Breast epithelium (tissue), 4 donors: ENCODE measurements around the gene DLK1. TPM values are rescaled to one million over a fixed set of nuclear protein-coding genes. Genes with fewer than 3 reads are reported as not detected.

ENCODE experiments used
- DNase-seq, 2 donors: peaks; one replicate each; pipeline ENCODE4 v3.0.0-alpha.2; 2019; ENCODE audit warnings: low spot score in 2 of 2
- H3K27ac ChIP-seq, 2 donors: fragments of 200-600 bp; sonication (generic) in 1 of 2; one replicate each; pipeline ENCODE4 v1.5.1; 2016 to 2019; ENCODE audit warnings: mild to moderate bottlenecking in 1 of 2
- H3K27me3 ChIP-seq, 2 donors: fragments of 200-600 bp; sonication (generic) in 1 of 2; one replicate each; pipeline versions ENCODE4 v1.5.1 to v1.6.0; 2017 to 2019; ENCODE audit warnings: control low read depth in 1 of 2, mild to moderate bottlenecking in 1 of 2
- H3K36me3 ChIP-seq: fragments of 200-600 bp; one replicate; pipeline ENCODE4 v1.5.1; 2019
- H3K4me1 ChIP-seq, 2 donors: fragments of 200-600 bp; sonication (generic); one replicate each; pipeline ENCODE4 v1.5.1; 2016 to 2019; ENCODE audit warnings: control low read depth in 1 of 2
- H3K4me3 ChIP-seq, 3 donors: fragments of 200-600 bp; sonication (generic); 1 replicate in 2 of 3; 2 replicates in 1 of 3; pipeline ENCODE4 v1.5.1; 2016 to 2019; ENCODE audit warnings: mild to moderate bottlenecking in 3 of 3, moderate library complexity in 2 of 3
- H3K9me3 ChIP-seq, 2 donors: fragments of 200-600 bp; sonication (generic) in 1 of 2; one replicate each; pipeline ENCODE4 v1.5.1; 2016 to 2019; ENCODE audit warnings: control low read depth in 1 of 2
- POLR2A ChIP-seq: fragments of 450-650 bp; IDR thresholded peaks from one replicate; pipeline ENCODE4 v1.6.1; 2016; ENCODE audit warnings: antibody characterized with exemption, mild to moderate bottlenecking, moderate library complexity
- POLR2AphosphoS5 ChIP-seq, 3 donors: sonication (generic); formaldehyde crosslinking; IDR thresholded peaks; one replicate each; pipeline ENCODE4 v1.6.1; 2017; ENCODE audit warnings: antibody characterized with exemption in 3 of 3
- intact Hi-C: fragments of 100-400 bp; cut with DNase I; formaldehyde crosslinking; loops from one replicate; pipeline ENCODE4 v1.15.1; 2023; ENCODE audit warnings: low total_unique reads
- total RNA-seq, 3 donors: library from RNA; depleted of rRNA; stranded (reverse); fragments of >200 nt; gene quantifications; one replicate each; pipeline ENCODE4 v1.1.0, GENCODE V29; 2016
- TF ChIP-seq, protein P1 (sequence below), 3 donors: fragments of 450-650 bp; IDR thresholded peaks; one replicate each; pipeline ENCODE4 v1.5.1; 2016 to 2017; ENCODE audit warnings: antibody characterized with exemption in 3 of 3, mild to moderate bottlenecking in 3 of 3, moderate library complexity in 3 of 3

The DLK1 gene
- total RNA-seq, 3 donors from 2014 or later = 1.2 to 5.2 TPM; not detected in 1

DNA sequence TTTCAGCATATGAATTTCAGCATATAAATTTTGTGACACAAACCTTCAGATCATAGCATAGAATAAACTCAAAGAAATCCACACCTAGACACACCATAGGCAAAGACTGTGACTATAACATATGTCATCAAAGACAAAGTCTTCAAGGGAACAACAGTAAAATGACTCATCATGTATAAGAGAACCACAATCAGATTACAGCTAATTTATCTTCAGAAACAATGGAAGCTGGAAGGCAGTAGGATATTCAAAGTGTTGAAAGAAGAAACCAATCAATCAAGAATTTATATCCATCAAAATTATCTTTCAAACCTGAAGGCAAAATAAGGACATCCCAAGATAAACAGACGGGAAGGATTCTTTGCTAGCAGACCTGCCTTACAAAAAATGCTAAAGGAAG lies 29.0 kb downstream of the DLK1 start:
- intact Hi-C loops = no loop called here
- Histone ChIP-seq H3K36me3 (no peaks in the 10 kb centered on the region), H3K4me3 (no peak overlapping the region), H3K27ac (no peak overlapping the region), H3K4me1 (no peaks in the 10 kb centered on the region), H3K9me3 (no peaks in the 10 kb centered on the region), H3K27me3 (no peaks in the 10 kb centered on the region)
- DNase-seq = no peak
- TF ChIP-seq, protein P1, sequence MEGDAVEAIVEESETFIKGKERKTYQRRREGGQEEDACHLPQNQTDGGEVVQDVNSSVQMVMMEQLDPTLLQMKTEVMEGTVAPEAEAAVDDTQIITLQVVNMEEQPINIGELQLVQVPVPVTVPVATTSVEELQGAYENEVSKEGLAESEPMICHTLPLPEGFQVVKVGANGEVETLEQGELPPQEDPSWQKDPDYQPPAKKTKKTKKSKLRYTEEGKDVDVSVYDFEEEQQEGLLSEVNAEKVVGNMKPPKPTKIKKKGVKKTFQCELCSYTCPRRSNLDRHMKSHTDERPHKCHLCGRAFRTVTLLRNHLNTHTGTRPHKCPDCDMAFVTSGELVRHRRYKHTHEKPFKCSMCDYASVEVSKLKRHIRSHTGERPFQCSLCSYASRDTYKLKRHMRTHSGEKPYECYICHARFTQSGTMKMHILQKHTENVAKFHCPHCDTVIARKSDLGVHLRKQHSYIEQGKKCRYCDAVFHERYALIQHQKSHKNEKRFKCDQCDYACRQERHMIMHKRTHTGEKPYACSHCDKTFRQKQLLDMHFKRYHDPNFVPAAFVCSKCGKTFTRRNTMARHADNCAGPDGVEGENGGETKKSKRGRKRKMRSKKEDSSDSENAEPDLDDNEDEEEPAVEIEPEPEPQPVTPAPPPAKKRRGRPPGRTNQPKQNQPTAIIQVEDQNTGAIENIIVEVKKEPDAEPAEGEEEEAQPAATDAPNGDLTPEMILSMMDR (IDR thresholded peaks at IDR 0.05) = no peak
- TF ChIP-seq POLR2A = no peak
- no peak for TF ChIP-seq POLR2AphosphoS5 (IDR thresholded peaks at IDR 0.05)

DNA sequence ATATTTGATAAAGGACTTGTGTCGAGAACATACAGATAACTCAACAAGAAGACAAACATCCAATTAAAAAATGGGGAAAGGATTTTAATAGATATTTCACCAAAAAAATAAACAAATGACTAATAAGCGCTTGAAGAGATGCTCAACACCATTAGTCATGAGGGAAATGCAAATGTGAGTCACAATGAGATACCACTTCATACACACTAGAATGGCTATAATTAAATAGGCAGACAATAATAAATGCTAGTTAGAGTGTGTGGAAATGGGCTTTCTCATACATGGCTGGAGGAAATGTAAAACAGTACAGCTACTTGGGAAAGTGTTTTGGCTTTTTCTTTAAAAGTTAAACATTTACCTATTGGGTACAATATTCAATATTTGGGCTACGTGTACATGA lies 34.8 kb downstream of the DLK1 start:
- no peaks in the 10 kb centered on the region for H3K4me1 ChIP-seq
- intact Hi-C loops = no loop called here
- H3K27ac ChIP-seq = no peak overlapping the region
- no peaks in the 10 kb centered on the region for H3K27me3 ChIP-seq
- H3K36me3 ChIP-seq = no peaks in the 10 kb centered on the region
- TF ChIP-seq, protein P1 (IDR thresholded peaks at IDR 0.05) = no peak
- TF ChIP-seq POLR2A = no peak
- no peak for TF ChIP-seq POLR2AphosphoS5 (IDR thresholded peaks at IDR 0.05)
- H3K4me3 ChIP-seq = no peak overlapping the region
- DNase-seq = no peak
- no peaks in the 10 kb centered on the region for H3K9me3 ChIP-seq

DNA sequence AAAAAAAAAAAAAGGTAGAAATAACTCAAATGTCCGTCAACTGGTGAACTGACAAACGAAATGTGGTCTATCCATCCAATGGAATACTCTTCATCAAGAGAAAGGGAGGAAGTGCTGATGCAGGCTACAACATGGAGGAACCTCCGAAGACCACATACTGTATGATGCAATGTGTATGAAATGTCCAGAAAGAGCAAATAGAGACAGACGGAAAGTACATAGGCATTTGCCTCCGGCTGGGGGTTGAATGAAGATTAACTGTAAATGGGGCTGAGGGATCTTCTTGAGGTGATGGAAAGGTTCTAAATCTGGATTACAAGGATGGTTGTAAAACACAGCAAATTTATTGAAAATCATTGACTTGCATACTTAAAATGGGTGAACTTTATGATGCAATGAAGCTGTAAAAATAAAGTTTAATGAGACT lies 35.4 kb downstream of the DLK1 start:
- intact Hi-C loops = no loop called here
- H3K4me1 ChIP-seq = no peaks in the 10 kb centered on the region
- no peaks in the 10 kb centered on the region for H3K9me3 ChIP-seq
- no peaks in the 10 kb centered on the region for H3K36me3 ChIP-seq
- H3K27me3 ChIP-seq = no peaks in the 10 kb centered on the region
- H3K4me3 ChIP-seq = no peak overlapping the region
- no peak for TF ChIP-seq POLR2A
- TF ChIP-seq, protein P1 (IDR thresholded peaks at IDR 0.05) = no peak
- no peak for TF ChIP-seq POLR2AphosphoS5 (IDR thresholded peaks at IDR 0.05)
- DNase-seq = no peak
- H3K27ac ChIP-seq = no peak overlapping the region

DNA sequence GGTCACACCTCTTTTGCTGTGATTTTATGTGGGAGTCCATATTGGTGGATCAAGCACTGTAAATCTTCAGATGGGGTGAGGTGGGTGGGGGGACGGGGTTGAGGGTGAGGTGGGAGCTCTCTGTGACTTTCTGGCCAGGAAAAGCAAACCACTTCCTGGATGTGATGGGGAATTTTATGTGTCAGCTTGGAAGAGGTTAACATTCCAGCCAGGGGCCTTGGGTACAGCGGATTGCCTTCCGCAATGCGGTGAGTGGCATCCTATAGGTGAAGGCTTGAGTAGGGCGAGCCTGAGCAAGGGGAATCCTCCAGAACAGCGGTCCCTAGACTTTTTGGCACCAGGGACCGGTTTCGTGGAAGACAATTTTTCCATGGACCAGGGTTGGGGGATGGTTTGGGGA lies 36.2 kb downstream of the DLK1 start:
- TF ChIP-seq POLR2AphosphoS5 (IDR thresholded peaks at IDR 0.05) = no peak
- TF ChIP-seq, protein P1 (IDR thresholded peaks at IDR 0.05) = no peak
- no peak for TF ChIP-seq POLR2A

DNA sequence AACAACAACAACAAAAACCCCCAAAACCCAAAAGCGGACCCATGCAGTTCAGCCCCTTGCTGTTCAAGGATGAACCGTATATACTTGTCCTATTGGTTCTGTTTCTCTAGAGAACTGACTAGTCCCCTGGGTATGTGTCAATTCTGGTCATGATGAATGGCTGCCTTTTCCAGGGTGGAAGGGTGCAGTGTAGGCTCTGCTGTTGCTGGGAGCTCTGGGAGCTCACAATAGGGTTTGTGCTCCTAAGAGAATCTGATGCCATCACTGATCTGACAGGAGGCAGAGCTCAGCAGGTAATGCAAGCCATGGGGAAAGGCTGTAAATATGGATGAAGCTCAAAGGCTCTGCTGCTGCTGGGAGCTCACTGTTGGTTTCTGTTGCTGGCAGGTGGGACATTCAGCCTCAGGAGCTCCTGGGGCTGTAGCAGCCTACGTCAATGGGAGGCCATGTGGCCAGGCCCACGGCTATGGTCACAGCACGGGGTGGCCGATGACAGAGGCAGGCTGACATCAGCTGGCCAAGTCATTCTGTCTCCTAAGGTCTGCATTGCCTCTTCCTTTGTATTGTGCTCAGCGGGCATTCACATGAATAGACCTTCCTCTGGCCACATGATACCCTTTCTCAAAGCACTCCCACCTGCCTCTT lies 37.9 kb downstream of the DLK1 start:
- no peaks in the 10 kb centered on the region for H3K27me3 ChIP-seq
- H3K4me1 ChIP-seq = no peaks in the 10 kb centered on the region
- H3K9me3 ChIP-seq = no peaks in the 10 kb centered on the region
- H3K27ac ChIP-seq = no peak overlapping the region
- no peak overlapping the region for H3K4me3 ChIP-seq
- DNase-seq = peak in 1 of 2 donors; percentile 1
- H3K36me3 ChIP-seq = no peaks in the 10 kb centered on the region
- TF ChIP-seq POLR2A (no peak), POLR2AphosphoS5 (IDR thresholded peaks at IDR 0.05) (no peak)
- intact Hi-C loops = no loop called here

More for the DNA sequence above, 36.2 kb downstream of the DLK1 start:
- Histone ChIP-seq H3K36me3 (no peaks in the 10 kb centered on the region), H3K4me1 (no peaks in the 10 kb centered on the region), H3K27me3 (no peaks in the 10 kb centered on the region), H3K27ac (no peak overlapping the region), H3K4me3 (no peak overlapping the region), H3K9me3 (no peaks in the 10 kb centered on the region)
- intact Hi-C loops = no loop called here
- peak in 1 of 2 donors; percentile 20 for DNase-seq
